Limb (tissue), 2 donors: Measurements from ENCODE around the gene AJUBA.
"Not testable (repeated sequence)": the region's sequence is repeated elsewhere in the genome, so short reads cannot be mapped to it uniquely, and the experiment has no call there.

Experiments used
- DNase-seq, 2 donors: peaks; one replicate each; pipeline ENCODE4 v3.0.0-alpha.2; 2016; ENCODE audit errors: extremely low spot score in 2 of 2

AJUBA gene

GRCh38 chr14:22951795-22952194, 30.6 kb downstream of the AJUBA start:
- not testable (repeated sequence) for DNase-seq

GRCh38 chr14:22945642-22946041, 36.7 kb downstream of the AJUBA start:
- DNase-seq = no peak

GRCh38 chr14:22939684-22940083, 42.7 kb downstream of the AJUBA start:
- no peak for DNase-seq

- no peak for DNase-seq
Observed at GRCh38 chr14:22935156-22935555, 47.2 kb downstream of the AJUBA start.

GRCh38 chr14:22932146-22932545, 50.2 kb downstream of the AJUBA start:
- no peak for DNase-seq

- DNase-seq = no peak
Observed at GRCh38 chr14:22929961-22930364, 52.4 kb downstream of the AJUBA start.

GRCh38 chr14:22929104-22929960, 53.0 kb downstream of the AJUBA start, which contains the start of gene PRMT5:
Gene PRMT5, minus strand, starts transcription at chr14:22929376. Its CDS starts 15 bp downstream, at chr14:22929361.
- peak; percentile 99 to 100 for DNase-seq

GRCh38 chr14:22928237-22929103, 53.9 kb downstream of the AJUBA start:
- no peak for DNase-seq

- DNase-seq = no peak
Observed at GRCh38 chr14:22926316-22926715, 56.0 kb downstream of the AJUBA start.

- DNase-seq = no peak
Observed at GRCh38 chr14:22925513-22925912, 56.8 kb downstream of the AJUBA start.

GRCh38 chr14:22923746-22924145, 58.6 kb downstream of the AJUBA start:
- no peak for DNase-seq

- no peak for DNase-seq
Observed at GRCh38 chr14:22922294-22922693, 60.1 kb downstream of the AJUBA start.
